GM12892 (cell line): Measurements from ENCODE around the gene KIF26B.
"Not testable (repeated sequence)": the region's sequence is repeated elsewhere in the genome, so short reads cannot be mapped to it uniquely, and the experiment has no call there.

Experiments used
- DNase-seq: peaks from one replicate; pipeline ENCODE4 v3.0.0; 2011; ENCODE audit not compliant: insufficient read length
- FAIRE-seq: peaks from 2 replicates; lab custom pipeline; 2011; peaks lifted over from hg19 to GRCh38; lab: Jason Lieb, UNC
- POLR2A ChIP-seq: IDR thresholded peaks from 2 replicates; pipeline ENCODE4 v1.6.1; 2011; ENCODE audit warnings: low read depth, low read length, control low read depth
- POLR2AphosphoS5 ChIP-seq: IDR thresholded peaks from 2 replicates; pipeline ENCODE4 v1.6.1; 2011; ENCODE audit warnings: low read depth, low read length, control low read depth
- TAF1 ChIP-seq: IDR thresholded peaks from 2 replicates; pipeline ENCODE4 v1.6.1; 2011; ENCODE audit warnings: low read depth, mild to moderate bottlenecking, control low read depth, low read length, borderline replicate concordance

KIF26B gene

GRCh38 chr1:245338485-245338877 lies 183.7 kb downstream of the KIF26B start:
- DNase-seq (no peak), FAIRE-seq (no peak)
- TF ChIP-seq TAF1 (no peak), POLR2A (no peak), POLR2AphosphoS5 (no peak)

GRCh38 chr1:245341743-245342142 lies 187.0 kb downstream of the KIF26B start:
- FAIRE-seq: no peak
- DNase-seq: no peak
- TF ChIP-seq TAF1 (no peak), POLR2A (no peak), POLR2AphosphoS5 (no peak)

GRCh38 chr1:245345191-245345884 lies 190.6 kb downstream of the KIF26B start:
- FAIRE-seq (no peak), DNase-seq (no peak)
- no peak for TF ChIP-seq TAF1
- TF ChIP-seq POLR2A: no peak

GRCh38 chr1:245348626-245349025 lies 193.8 kb downstream of the KIF26B start:
- FAIRE-seq: no peak

GRCh38 chr1:245353411-245353810 lies 198.6 kb downstream of the KIF26B start:
- FAIRE-seq: no peak
- no peak for DNase-seq
- TF ChIP-seq POLR2A (no peak), TAF1 (no peak), POLR2AphosphoS5 (no peak)

More at GRCh38 chr1:245348626-245349025, 193.8 kb downstream of the KIF26B start:
- TF ChIP-seq POLR2A (no peak), POLR2AphosphoS5 (no peak), TAF1 (no peak)
- no peak for DNase-seq

- TF ChIP-seq POLR2A: no peak
- TF ChIP-seq POLR2AphosphoS5: no peak
- TF ChIP-seq TAF1: no peak
- FAIRE-seq: no peak
- DNase-seq: no peak
Measured at GRCh38 chr1:245353915-245354775, 199.4 kb downstream of the KIF26B start.

- not testable (repeated sequence) for FAIRE-seq, DNase-seq
Measured at GRCh38 chr1:245355851-245356630, 201.3 kb downstream of the KIF26B start.

- no peak for DNase-seq
- no peak for TF ChIP-seq POLR2A
- TF ChIP-seq TAF1: no peak
- TF ChIP-seq POLR2AphosphoS5: no peak
- no peak for FAIRE-seq
Measured at GRCh38 chr1:245356891-245357585, 202.3 kb downstream of the KIF26B start.

GRCh38 chr1:245359101-245359680 lies 204.4 kb downstream of the KIF26B start:
- not testable (repeated sequence) for FAIRE-seq, DNase-seq

- DNase-seq (no peak), FAIRE-seq (no peak)
Measured at GRCh38 chr1:245361065-245361464, 206.3 kb downstream of the KIF26B start.

GRCh38 chr1:245361951-245362350 lies 207.2 kb downstream of the KIF26B start:
- TF ChIP-seq TAF1 (no peak), POLR2AphosphoS5 (no peak), POLR2A (no peak)
- no peak for DNase-seq
- no peak for FAIRE-seq

More at GRCh38 chr1:245361065-245361464, 206.3 kb downstream of the KIF26B start:
- TF ChIP-seq TAF1 (no peak), POLR2A (no peak), POLR2AphosphoS5 (no peak)
